Measurements from ENCODE around the gene EBPL.

DNA sequence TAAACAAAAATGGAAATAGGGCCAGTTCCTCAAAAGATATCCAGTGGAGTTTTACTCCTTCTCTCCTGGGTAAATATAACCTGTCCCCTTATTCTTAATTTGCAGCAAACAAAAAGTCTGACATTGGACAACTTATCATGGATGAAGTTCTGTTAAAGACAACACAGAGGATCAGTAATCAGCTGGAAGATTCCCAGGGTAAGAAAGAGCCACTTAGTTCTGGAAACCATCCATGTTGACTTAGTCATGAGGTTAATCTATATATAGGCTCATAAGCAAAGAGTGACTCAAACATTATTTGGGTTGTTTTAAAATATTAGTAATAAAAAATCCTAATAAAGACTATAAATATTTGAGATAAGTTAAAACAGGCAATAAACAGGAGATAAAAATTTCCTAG lies 40.5 kb upstream of the EBPL start:
- TF ChIP-seq CTCF (IDR thresholded peaks at IDR 0.05): no peak
- TF ChIP-seq POLR2A (IDR thresholded peaks at IDR 0.05; ENCODE audit: low read depth): no peak
- no peak for TF ChIP-seq POLR2AphosphoS5 (IDR thresholded peaks at IDR 0.05)
